Cardiac muscle cell (in vitro differentiated cells and primary cell): ENCODE data around the gene FHIT. TPM values are rescaled to one million over a fixed set of nuclear protein-coding genes. Genes with fewer than 3 reads are reported as not detected.
A peak's percentile ranks its signal among the peaks of the same experiment; 100 is the strongest.

ENCODE experiments used
- DNase-seq, 2 donors: peaks; one replicate each; pipeline versions ENCODE4 v3.0.0 to v3.0.0-alpha.2; 2010 to 2017; ENCODE audit warnings: low read depth in 1 of 2, low spot score in 1 of 2
- H3K27ac ChIP-seq: fragments of 200-600 bp; sonication (generic); 2 replicates; pipeline ENCODE4 v1.5.1; 2016
- H3K27me3 ChIP-seq: fragments of 200-600 bp; sonication (generic); 2 replicates; pipeline ENCODE4 v1.6.0; 2016; ENCODE audit warnings: control low read depth
- H3K36me3 ChIP-seq: fragments of 200-600 bp; sonication (generic); 2 replicates; pipeline ENCODE4 v1.5.1; 2016; ENCODE audit warnings: control low read depth
- H3K4me1 ChIP-seq: fragments of 200-600 bp; sonication (generic); 2 replicates; pipeline ENCODE4 v1.8.1; 2017; ENCODE audit warnings: low read depth, mild to moderate bottlenecking, mixed run types
- H3K4me3 ChIP-seq: fragments of 200-600 bp; sonication (generic); 2 replicates; pipeline ENCODE4 v1.5.1; 2016; ENCODE audit warnings: mild to moderate bottlenecking
- H3K9me3 ChIP-seq: fragments of 200-600 bp; sonication (generic); 2 replicates; pipeline ENCODE4 v1.5.1; 2017; ENCODE audit warnings: low read depth, mild to moderate bottlenecking, control low read depth
- CTCF ChIP-seq: IDR thresholded peaks from 2 replicates; pipeline ENCODE4 v1.5.1; 2012; ENCODE audit warnings: low read depth, mild to moderate bottlenecking, low read length
- polyA plus RNA-seq: library from polyadenylated mRNA; unstranded; fragments of >200 nt; fragmentation: Nextera tagmentation; extraction: Ambion mirVana; gene quantifications from 2 replicates; pipeline ENCODE4 v1.2.1, GENCODE V29; 2016
- total RNA-seq: library from RNA; depleted of rRNA; stranded (reverse); fragments of >200 nt; gene quantifications from 2 replicates; pipeline ENCODE4 v1.2.3, GENCODE V29; 2016

The FHIT gene
- total and polyA plus RNA-seq, 2 experiments from 2014 or later: 6.9 to 12.5 TPM

- Histone ChIP-seq H3K4me1 (peaks cover 9% of the 10 kb centered on the region), H3K27me3 (no peaks in the 10 kb centered on the region), H3K36me3 (no peaks in the 10 kb centered on the region), H3K27ac (no peak overlapping the region), H3K9me3 (no peaks in the 10 kb centered on the region), H3K4me3 (no peak overlapping the region)
- no peak for TF ChIP-seq CTCF
- DNase-seq: no peak
Measured at GRCh38 chr3:60313231-60313798, 937.9 kb downstream of the FHIT start.

GRCh38 chr3:60309539-60310268 lies 941.5 kb downstream of the FHIT start:
- DNase-seq: no peak
- no peak overlapping the region for H3K27ac ChIP-seq
- H3K9me3 ChIP-seq: no peaks in the 10 kb centered on the region
- peaks cover 9% of the 10 kb centered on the region for H3K4me1 ChIP-seq
- no peak for TF ChIP-seq CTCF
- no peaks in the 10 kb centered on the region for H3K27me3 ChIP-seq
- H3K4me3 ChIP-seq: no peak overlapping the region
- no peaks in the 10 kb centered on the region for H3K36me3 ChIP-seq

- no peak for TF ChIP-seq CTCF
- Histone ChIP-seq H3K9me3 (no peaks in the 10 kb centered on the region), H3K4me3 (no peak overlapping the region), H3K36me3 (no peaks in the 10 kb centered on the region), H3K27ac (no peak overlapping the region), H3K4me1 (peaks cover 6% of the 10 kb centered on the region), H3K27me3 (no peaks in the 10 kb centered on the region)
- DNase-seq: no peak
Measured at GRCh38 chr3:60308808-60309207, 942.4 kb downstream of the FHIT start.

GRCh38 chr3:60307562-60308199 lies 943.6 kb downstream of the FHIT start:
- Histone ChIP-seq H3K36me3 (no peaks in the 10 kb centered on the region), H3K9me3 (no peaks in the 10 kb centered on the region), H3K4me3 (no peak overlapping the region), H3K27ac (no peak overlapping the region), H3K4me1 (no peaks in the 10 kb centered on the region), H3K27me3 (no peaks in the 10 kb centered on the region)
- no peak for TF ChIP-seq CTCF
- no peak for DNase-seq

GRCh38 chr3:60304112-60304511 lies 947.1 kb downstream of the FHIT start:
- Histone ChIP-seq H3K27ac (no peak overlapping the region), H3K9me3 (no peaks in the 10 kb centered on the region), H3K36me3 (no peaks in the 10 kb centered on the region), H3K4me3 (no peak overlapping the region), H3K27me3 (no peaks in the 10 kb centered on the region), H3K4me1 (no peaks in the 10 kb centered on the region)
- no peak for TF ChIP-seq CTCF
- DNase-seq: peak in 1 of 2 donors; percentile 84
